NCI-H345 treated with DMSO at 0.1 percent for 48 hours (cell line): ENCODE results near the gene TMEM163.
"Not testable (repeated sequence)": the region's sequence is repeated elsewhere in the genome, so short reads cannot be mapped to it uniquely, and the experiment has no call there.

ENCODE experiments used
- DNase-seq: peaks from one replicate; lab custom pipeline; 2025; ENCODE audit not compliant: unreplicated experiment; lab: John Stamatoyannopoulos, UW

Gene TMEM163

DNA sequence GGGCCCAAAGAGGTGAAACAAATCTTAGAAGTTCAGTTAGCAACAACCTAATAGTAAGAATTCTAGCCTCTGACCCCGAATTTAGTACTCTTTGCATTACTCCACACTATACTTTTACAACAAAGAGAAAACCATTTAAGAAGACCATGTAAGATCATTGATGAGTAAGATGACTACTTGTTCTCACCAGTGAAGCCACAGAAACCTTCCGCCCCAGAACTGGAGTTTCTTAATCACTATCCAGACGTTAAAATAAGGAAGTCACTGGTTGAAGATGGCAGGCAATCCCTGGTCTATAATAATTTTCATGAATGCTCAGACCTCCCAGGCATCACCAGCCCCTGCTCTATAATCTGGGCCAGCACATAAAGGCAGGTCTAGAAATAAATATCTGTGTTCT, 95.0 kb downstream of the TMEM163 start:
- DNase-seq = no peak

DNA sequence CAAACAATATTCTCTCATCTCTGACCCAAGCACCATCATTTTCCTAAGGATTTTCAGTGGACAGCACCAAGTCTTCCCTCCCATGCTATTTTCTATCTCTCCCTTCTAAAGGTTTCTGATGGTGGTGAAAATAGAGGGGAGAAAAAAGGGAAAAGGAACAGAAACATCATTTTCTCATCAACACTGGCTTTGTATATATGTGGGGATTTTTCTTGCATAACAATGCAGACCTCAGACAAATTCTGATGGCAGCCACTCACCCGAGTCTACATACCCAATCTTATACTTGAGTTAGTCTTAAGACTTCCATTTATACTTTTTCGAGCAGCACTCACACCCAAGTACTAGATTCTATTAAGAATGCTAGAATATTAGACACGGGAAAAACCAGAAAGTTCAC, 95.8 kb downstream of the TMEM163 start:
- no peak for DNase-seq

DNA sequence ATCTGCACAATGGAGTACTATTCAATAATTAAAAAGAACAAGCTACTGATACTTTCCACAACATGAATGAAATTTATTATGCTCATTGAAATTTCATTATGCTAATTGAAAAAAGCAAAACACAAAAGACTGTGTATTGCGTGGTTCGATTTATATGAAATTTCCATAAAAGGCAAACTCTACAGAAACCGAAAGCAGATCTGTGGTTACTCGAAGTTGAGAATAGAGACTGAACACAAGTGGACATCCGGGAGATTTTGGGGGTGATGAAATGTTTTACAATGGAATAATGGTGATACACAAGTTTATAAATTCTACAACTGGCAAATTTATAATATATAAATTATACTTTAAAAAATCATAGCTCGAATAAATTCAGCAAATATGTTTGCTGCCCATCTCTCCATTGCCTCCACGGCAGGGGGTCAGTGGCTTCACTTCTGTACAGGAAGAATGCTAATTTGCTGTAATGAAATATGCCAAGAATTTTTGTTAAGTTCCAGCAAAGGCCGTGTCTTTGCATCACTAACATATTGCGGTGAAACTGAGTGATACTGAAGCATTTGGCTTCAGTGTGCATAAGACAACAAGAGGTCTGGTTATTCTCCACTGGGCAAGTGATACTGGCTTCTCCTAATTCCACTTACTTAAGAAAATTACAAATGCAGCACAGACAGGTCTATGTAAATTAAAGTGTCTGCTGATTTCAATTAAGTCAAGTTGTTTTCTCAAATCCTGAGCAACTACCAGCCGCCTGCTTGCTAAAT, 96.7 kb downstream of the TMEM163 start:
- DNase-seq = no peak

DNA sequence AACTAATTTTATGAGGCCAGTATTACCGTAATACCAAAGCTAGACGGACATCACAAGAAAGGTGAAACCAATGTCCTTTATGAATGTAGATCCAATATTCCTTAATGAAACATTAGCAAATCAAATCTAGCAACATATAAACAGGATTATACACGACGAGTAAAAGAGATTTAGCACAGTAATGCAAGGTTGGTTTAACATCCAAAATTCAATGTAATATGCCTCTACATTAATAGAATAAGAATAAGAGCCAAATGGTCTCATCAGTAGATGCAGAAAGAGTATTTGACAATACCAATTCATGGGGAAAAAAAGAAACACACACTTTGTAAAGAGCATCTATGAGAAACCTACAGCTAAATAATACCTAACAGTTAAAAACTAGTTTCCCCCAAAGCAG, 99.5 kb downstream of the TMEM163 start:
- DNase-seq = no peak

DNA sequence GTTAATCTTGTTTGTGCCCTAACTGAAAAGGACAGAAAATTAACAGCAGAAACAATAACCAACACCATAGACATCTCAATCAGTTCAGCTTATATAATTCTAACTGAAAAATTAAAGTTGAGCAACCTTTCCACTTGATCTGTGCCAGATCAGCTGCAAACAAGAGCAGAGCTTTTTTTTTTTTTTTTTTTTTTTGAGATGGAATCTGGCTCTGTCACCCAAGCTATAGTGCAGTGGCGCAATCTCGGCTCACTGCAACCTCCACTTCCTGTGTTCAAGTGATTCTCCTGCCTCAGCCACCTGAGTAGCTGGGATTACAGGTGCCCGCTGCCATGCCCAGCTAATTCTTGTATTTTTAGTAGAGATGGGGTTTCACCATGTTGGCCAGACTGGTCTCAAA, 103.3 kb downstream of the TMEM163 start:
- DNase-seq = not testable (repeated sequence)

DNA sequence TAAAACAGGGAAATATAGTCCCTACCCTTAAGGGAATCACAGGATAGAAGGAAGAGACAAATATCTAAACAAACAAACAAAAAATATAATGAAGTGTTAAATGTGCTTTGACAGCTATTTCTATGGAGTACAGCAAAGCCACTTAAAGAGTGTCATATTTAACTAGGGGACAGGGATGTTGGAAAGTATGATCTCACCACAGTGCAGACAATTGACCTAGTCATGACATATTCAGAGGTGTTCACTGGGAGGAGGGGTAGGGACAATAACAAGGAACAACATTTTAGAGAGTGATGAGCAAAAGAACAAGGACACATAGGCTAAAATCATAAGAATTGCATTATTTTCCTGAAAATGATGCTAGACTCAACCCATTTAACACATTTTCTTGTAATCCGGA, 107.5 kb downstream of the TMEM163 start:
- DNase-seq = no peak

DNA sequence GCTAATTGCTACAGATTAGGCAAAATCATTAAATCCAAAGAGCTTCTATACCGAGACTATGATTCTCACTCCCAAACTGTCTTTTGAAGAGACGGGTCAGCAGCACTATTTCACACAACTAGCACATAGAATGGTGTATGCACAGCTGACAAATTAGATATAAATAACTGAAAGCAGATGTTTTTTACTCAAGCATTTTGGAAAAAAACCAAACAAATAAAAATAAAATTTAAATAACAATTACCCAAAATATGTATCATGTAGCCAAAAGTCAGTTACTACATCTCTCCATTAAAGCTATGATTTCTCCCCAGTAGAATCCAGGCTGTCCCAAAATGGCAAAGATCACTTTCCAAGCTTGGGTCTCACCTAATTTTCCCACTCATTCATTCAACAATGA, 107.9 kb downstream of the TMEM163 start:
- no peak for DNase-seq

DNA sequence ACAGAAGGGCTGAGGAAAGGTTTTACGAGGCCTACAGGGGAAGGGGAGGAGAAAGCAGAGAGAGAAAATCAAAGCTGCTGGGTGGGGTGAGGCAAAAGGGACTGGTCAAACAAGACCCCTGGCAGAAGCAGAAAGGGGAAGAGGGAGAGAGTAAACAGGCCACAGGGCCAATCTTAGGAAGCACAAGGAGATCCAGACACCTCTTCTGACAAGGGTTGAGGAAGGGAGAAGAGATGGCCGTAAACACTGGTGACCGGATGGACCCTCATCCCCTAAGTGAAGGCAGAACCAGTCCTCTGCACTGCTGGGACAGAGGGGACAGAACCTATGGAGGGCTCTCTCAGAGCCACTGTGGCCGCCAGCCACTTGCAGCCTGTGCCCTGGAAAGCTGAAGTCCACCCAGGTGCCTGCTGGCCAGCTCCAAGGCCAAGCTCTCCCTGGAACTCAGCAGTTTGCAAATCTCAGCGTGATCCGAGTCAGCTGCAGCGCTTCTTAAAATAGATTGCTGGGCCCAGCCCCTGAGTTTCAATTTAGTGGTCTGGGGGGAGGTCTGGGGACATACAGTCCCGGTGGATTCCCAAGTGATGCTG, 108.8 kb downstream of the TMEM163 start:
- no peak for DNase-seq

DNA sequence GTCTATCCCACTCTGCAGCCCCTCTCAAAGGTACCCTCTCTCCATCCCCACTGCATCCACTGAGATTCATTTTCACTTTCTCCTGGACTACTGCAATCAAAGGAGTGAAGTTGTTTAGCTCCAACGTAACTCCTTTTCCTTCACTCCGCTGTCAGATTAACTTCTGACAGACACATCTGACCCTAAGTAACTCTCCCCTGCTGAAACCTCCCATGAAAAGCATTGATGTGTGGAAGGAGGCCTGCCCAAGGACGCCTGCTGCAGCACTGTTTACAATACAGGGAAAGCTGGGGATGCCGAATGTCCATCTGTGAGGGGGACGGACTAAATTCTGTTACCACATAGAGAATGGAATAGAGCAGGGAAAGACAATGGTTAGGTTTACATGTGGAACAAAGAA, 114.8 kb downstream of the TMEM163 start:
- DNase-seq = no peak

DNA sequence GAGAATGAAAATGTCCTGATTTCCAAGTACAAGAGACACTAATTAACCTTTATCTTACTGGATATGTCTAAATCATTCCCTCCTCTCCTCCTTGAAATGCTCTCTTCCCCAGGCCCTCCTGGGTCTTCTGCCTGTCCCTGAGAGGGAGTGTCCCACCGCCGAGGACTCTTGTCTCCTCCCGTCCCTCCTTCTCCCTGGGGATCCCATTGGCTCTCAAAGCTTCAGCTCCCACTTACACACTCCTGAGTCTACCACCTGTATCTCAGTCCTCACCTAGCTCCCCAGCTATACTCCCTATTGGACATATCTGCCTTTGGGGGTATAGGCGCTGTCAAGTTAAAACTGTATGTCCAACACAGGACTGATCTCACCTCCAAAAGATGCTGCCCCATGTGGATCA, 116.1 kb downstream of the TMEM163 start:
- DNase-seq = no peak

DNA sequence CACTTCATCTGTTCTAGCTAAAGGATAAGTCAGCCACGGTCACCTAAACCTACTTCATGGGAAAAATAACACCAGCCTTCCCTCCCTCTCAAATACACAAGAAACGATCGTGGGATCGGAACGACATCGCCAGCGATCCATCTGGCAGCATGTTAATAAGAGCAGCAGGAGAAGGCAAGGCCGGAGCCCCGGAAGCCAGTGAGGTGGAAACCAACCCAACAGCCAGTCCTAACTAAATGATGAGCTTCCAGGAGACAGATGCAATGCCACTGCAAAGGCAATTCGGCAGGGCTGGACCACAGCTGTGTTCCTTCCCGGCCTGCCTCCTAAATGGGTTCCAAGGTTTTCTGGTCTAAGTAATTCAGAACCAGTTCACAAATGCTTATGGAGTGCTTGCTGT, 117.5 kb downstream of the TMEM163 start:
- no peak for DNase-seq

DNA sequence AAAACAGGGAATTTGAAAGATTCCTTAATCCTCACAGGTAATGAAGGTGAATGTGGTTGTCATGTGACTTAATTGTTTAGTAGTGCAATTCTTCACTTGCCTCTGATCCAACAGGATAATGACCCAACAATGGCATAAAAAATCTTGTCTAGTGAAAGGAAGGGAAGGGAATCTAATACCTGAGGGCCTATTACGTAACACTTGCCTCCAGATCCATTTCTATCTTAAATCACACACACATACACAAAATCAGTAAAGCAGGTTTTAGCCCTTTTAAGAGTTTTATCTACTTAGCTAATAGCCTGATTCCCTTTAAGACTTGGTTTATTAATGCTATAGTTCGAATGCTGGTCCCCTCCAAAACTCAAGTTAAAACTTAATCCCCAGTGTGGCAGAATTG, 118.6 kb downstream of the TMEM163 start:
- DNase-seq = no peak

DNA sequence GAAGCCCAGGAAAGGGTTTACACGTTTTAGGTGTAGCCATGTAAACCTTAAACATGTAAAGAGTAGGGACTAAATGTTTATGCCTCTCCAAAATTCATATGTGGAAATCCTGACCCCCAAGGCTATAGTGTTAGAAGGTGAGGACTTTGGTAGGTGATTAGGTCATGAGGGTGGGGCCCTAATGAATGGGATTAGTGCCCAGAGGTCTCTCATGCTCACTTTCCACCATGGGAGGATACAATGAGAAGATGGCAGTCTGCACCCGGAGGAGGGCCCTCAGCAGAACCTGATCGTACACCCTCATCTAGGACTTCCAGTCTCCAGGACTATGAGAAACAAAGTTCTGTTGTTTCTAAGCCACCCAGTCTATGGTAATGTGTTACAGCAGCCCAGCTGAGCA, 119.6 kb downstream of the TMEM163 start:
- no peak for DNase-seq

DNA sequence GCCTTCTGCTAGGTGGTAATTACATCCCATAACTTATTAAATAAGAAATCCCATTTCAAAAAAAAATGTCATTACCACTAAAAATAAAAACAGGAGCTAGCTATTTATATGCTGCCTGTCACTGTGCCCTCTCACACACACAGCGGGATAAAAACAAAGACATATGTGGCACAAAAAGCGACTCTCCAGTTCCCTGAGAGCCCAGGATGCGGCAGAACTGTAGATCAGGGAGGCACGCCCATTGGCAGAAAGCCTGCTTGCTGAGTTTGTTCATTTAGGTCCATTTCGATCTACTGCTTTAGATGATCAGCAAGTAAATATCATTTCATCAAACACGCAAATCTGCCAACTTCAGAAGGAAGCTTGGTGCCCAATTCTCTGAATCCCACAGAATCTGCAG, 124.4 kb downstream of the TMEM163 start:
- peak; percentile 69 for DNase-seq

DNA sequence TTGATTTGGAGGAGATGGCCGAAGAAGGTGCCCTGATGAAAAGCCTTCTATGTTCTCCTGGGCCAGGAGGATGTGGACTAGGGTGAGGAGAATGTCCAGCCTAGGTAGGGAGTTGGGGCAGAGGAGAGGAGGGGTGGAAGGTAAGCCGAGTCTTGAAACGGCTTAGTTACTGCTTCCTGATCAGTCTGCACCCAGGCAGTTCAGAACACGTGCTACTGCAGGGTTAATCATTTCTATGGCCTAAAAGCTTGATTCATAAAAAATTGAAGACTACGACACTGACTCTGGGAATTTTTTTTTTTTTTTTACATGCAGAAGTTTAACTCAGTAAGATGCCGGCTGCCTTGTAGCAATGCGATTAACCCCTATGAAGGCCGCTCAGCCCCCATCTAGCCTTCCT, 125.3 kb downstream of the TMEM163 start:
- no peak for DNase-seq

DNA sequence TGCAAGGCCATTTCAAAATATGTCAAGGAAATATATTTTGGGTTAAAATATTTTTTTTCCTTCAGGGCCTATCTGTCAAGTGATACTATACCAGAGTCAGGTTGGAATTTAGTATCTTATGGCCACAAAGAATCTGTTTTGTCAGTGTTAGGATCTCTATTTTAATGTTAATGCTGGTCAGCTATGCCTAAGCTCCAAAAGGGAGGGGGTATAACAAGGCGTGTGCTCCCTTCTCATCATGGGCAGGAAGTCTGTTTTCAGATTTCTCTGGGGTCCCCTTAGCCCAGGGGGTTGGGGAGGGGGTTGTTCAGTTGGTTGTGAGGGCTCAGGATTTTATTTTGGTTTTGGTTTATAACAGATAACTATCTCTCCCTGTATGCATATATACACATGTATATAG, 126.4 kb downstream of the TMEM163 start:
- no peak for DNase-seq

DNA sequence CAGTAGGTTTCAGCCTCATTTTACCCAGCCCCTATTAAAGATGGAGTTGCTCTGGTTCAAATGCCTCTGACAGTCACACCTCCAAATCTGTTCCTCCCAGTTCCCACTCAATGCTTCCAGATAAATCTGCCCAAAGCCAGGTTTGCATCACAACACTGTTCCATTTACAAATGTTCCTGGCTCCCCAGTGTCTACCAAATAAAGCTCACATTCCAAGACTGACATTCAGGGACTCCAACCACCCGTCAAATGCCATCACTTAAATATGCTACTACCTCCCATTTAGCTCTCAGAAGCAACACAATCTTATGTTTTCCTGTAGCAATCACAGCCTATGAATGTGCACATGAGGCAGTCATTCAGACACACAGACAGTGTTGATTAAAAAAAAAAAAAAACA, 127.3 kb downstream of the TMEM163 start:
- DNase-seq = no peak

DNA sequence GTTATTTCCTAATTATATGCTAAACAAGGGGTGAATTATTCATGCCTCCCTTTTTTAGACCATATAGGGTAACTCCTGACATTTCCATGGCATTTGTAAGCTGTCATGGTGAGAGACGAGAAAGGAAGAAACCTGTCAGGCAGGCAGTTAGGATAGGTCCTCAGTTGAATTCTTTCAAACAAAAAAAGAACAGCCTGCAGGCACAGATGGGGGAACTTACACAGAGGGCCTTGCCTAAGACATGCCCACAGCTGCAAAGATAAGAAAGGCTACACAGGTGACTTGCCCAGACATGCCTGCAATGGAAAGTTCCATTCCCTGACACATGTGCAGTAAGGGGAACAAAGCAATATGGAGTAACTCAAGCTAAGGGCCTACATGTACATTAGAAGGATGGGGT, 128.1 kb downstream of the TMEM163 start:
- no peak for DNase-seq

DNA sequence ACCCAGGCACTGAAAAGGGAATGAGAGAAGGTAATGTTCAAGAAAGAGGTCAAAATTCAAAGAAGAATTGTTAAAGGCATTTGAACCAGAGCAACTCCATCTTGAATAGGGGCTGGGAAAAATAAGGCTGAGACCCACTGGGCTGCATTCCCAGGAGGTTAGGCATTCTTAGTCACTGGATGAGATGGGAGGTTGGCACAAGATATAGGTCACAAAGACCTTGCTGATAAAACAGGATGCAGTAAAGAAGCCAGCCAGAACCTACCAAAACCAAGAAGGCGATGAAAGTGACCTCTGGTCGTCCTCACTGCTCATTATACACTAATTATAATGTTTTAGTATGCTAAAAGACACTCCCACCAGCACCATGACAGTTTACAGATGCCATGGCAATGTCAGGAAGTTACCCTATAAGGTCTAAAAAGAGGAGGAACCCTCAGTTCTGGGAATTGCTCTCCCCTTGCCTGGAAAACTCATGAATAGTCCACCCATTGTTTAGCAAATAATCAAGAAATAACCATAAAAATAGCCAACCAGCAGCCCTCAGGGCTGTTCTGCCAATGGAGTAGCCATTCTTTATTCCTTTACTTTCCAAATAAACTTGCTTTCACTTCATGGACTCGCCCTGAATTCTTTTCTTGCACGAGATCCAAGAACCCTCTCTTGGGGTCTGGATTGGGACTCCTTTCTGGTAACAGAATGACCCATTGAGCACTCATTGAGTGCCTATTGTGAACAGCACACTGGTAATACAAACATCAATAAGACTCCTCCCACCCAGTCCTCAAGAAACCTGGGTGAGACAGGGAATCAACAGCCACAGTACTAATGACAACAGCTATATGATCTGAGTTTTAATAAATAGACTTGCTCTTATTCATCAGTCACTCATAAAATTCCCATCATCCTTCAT, 129.4 kb downstream of the TMEM163 start:
- DNase-seq = not testable (repeated sequence)

DNA sequence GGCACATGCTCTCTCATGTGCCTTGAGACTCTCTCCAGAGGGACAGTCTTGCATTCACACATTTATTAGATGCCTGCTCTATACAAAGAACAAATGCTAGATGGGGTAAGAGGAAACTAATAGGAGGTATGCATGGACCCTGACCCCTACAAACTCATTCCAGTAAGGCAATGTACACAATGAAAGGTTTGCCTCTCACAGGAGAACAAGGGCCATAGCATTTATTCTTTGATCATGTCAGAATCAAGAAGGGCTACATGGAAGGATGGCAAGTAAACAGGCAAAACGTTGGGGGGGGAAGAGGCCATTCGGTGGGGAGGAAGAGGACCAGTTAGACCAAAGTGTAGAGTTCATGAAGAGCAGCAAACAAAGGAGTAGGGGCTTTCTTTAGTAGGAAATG, 130.2 kb downstream of the TMEM163 start:
- no peak for DNase-seq

DNA sequence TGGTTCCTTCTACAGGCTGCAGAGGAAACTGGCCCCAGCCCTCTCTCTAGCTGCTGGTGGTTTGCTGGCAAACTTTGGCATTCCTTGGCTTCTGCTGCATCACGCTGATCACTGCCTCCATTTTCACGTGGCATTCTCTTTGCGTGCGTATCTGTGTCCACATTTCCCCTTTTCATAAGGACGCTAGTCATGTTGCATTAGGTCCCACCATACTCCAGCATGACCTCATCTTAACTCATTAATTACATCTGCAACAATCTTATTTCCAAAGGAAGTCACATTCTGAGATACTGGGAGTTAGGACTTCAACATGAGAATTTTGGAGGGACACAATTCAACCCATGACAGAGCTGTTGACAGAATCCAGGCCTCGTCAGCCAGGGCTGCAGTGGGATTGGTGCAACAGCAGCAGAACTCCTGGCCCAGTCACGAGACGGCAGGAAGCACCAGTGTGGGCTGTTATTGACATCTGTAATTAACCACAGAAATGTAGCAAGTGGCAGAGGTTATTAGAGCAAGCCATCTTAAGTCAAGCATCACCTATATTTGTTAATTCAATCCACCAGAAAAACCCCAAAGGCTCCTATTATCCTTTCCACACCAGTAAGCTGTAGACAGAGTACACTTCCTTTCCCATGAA, 132.4 kb downstream of the TMEM163 start:
- no peak for DNase-seq
